MG63 (cell line): ENCODE data around the gene ERF. TPM values are rescaled to one million over a fixed set of nuclear protein-coding genes. Genes with fewer than 3 reads are reported as not detected.

ENCODE experiments used
- DNase-seq: peaks from one replicate; pipeline ENCODE4 v3.0.0-alpha.2; 2020
- H3K27me3 ChIP-seq: fragments of 250-450 bp; sonication (Bioruptor Pico); 2 replicates; pipeline ENCODE4 v1.5.1; 2020; ENCODE audit warnings: mild to moderate bottlenecking, moderate library complexity
- H3K36me3 ChIP-seq: fragments of 250-450 bp; sonication (Bioruptor Pico); 2 replicates; pipeline ENCODE4 v1.5.1; 2020; ENCODE audit warnings: mild to moderate bottlenecking, moderate library complexity
- H3K4me3 ChIP-seq: fragments of 250-450 bp; sonication (Bioruptor Pico); 2 replicates; pipeline ENCODE4 v1.5.1; 2020; ENCODE audit warnings: mild to moderate bottlenecking, moderate library complexity
- H3K9me3 ChIP-seq: fragments of 250-450 bp; sonication (Bioruptor Pico); 2 replicates; pipeline ENCODE4 v1.5.1; 2020; ENCODE audit warnings: mild to moderate bottlenecking, moderate library complexity
- total RNA-seq: library from RNA; depleted of rRNA; stranded (reverse); fragments of >200 nt; shearing (Covaris generic); gene quantifications from 2 replicates; pipeline ENCODE4 v1.2.3, GENCODE V29; 2014; ENCODE audit warnings: low replicate concordance; rRNA removed

The ERF gene
- total RNA-seq: 78.3 and 168 TPM in 2 replicates

DNA sequence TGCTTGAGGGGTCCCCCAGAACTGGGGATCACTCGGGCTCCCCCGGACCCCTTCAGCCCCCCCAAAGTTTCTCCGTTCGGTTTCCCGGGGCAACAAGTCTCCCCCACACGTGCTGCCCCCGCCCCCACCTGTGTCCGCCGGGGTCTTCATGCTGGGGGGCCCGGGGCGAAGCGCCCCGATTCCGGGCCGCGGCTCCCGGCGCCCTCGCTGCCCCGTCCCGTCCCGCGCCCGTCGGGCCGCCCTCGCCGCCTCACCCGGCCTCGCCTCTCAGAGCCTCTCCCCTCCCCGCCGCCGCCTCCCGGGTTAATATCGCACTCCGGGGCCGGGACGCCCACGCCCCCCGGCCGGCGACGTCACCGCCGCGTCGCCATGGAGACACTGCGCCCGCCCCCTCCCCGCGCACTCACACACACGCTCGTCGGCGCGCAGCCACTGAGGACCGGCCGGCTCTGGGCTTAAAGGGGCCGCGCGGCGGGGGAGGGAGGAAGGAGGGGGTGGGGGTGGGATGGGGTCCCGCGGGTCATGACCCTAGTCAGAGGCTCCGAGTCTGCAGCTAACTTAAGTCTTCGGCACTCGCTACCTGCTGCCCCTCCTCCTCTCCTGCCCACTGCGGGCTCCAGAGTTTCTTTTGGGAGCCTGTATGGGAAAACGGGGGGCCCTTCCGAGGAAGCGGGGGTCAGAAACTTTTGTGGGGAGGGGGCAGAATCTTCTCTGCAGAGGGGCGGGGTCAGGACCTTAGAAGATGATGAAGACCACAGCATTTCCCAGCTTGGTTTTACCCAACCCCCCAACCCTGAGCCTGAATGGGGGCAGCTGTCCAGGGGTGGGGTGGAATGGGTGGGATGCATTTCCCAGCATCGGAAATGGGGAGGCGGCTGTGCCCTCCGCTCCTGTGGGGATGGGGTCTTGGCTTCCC lies at the start of gene ERF:
TSS of gene ERF (minus strand) at position 279 of the 916 bp plus-strand sequence. CDS start at position 150, 129 bp downstream.
- peak; percentile 92 for DNase-seq
- H3K9me3 ChIP-seq: no peaks in the 10 kb centered on the region
- H3K36me3 ChIP-seq: peaks cover 34% of the 10 kb centered on the region
- H3K27me3 ChIP-seq: no peaks in the 10 kb centered on the region
- peak within 1 kb of the TSS; percentile 100 for H3K4me3 ChIP-seq

DNA sequence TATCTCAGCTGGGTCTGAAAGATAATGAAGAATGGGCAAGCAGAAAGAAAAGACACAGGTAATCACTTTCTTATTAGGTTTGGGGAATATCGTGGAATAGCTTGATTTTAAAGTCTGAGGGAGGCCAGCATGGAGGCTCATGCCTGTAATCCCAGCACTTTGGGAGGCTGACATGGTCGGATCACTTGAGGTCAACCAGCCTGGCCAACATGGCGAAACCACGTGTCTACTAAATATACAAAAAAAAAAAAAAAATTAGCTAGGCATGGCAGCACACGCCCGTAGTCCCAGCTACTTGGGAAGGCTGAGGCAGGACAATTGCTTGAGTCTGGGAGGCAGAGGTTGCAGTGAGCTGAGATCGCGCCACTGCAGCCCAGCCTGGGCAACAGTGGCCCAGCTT lies 48.9 kb upstream of the ERF start:
- no peak for DNase-seq
- Histone ChIP-seq H3K36me3 (no peaks in the 10 kb centered on the region), H3K27me3 (no peaks in the 10 kb centered on the region), H3K4me3 (no peak overlapping the region), H3K9me3 (no peaks in the 10 kb centered on the region)

DNA sequence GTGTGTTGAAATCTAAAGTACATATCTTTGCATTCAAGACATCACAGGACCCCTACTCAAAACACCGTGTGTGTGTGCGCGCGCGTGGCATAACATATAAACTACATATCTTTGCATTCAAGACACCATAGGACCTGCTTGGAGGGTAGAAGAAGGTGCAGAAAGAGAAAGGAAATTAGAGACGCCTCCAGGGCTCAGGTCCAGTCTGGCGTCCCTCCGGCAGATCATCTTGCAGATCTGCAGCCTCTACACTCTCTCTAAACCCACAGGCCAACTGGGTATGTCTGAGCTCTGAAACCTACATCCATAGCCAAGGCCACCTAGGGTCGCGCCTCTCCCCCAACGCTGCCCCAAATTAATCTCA lies 48.2 kb upstream of the ERF start:
- peak overlapping the region; percentile 64 for H3K4me3 ChIP-seq
- no peaks in the 10 kb centered on the region for H3K27me3 ChIP-seq
- H3K9me3 ChIP-seq: no peaks in the 10 kb centered on the region
- DNase-seq: no peak
- H3K36me3 ChIP-seq: no peaks in the 10 kb centered on the region

DNA sequence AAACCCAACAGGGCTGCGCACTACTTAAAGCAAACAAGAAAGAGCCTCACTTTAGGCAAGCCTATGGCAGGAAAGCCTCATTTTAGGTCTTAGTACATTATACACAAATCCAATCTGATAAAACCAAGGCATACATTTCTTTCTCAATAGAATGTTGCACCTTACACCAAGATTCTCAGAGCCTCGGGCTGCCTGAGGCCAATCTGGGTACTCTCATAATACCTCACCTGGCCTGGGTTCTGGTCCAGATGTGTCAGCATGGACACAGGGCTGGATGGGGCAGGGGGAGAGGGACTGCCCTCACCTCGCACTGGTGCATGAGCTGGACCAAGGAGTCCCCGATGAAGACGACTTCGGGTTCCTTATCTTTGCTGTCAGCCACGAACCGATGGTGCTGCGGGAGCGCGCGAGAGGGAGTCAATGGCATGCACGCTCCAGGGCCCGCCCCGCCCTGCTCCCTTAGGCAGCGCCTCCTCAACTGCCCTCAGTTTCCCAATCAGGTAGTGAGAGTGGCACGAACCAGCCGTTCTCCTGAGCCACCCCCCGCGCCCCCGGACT lies 46.8 kb upstream of the ERF start, which contains the start of gene PRR19:
TSS of gene PRR19 (plus strand) at position 487 of the 558 bp plus-strand sequence. CDS start 7,453 bp downstream, outside the sequence.
- H3K36me3 ChIP-seq: peaks cover 4% of the 10 kb centered on the region
- no peak for DNase-seq
- no peaks in the 10 kb centered on the region for H3K9me3 ChIP-seq
- H3K4me3 ChIP-seq: peak within 1 kb of the TSS; percentile 64
- no peaks in the 10 kb centered on the region for H3K27me3 ChIP-seq

DNA sequence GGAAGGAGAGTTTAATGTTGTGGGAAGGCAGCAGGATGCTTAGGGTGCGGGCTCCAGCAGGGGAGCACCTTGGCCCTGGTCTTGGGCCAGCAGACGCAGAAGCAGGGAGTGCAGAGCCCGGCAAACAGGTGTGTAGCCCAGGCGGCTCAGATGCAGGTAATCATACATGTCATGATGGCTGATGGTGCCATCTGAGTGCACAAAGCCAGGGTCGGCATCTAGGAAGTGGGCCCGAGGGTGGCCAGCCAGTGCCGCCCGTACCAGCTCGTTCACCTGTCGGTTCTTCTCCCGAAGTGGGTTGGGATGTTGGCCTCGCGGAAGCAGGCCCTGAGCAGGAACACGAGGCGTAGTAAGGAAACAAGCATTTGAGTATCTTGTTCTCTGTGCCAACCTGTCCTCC lies 42.1 kb upstream of the ERF start:
- no peaks in the 10 kb centered on the region for H3K9me3 ChIP-seq
- peaks cover 46% of the 10 kb centered on the region for H3K36me3 ChIP-seq
- no peaks in the 10 kb centered on the region for H3K27me3 ChIP-seq
- DNase-seq: no peak
- H3K4me3 ChIP-seq: no peak overlapping the region

DNA sequence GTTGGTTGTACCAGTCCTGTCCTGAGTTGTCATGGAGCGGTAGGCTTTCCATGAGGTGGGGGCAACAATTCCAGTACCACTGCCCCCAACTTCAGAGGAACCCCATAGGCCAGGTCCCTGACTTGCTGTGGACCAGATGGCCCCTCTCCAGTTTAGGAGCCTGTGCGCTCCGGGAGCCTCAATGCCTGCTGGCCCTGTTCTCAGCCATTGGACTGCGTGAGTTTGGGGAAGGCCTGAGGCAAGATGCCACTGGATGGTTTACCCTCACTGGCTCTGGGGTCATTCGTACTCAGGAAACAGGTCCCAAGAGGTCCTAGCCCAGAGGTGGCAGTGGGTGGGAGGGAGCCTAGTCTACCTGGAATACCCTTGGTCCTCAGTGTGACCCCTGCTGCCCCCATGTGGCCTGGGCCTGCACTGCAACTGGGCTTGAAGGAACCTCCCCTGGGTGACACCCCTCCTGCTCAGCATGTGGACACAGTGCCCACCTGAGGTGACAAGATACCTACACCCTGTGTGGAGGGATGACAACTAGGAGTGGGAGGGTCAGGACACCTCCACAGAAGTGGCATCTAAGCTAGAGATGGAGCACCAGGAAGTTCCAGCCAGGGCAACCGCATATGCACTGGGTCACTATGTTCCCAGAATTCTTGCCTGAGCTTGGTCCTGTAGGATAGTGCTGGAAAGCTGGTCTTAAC lies 41.0 kb upstream of the ERF start:
- peak; percentile 71 for DNase-seq
- Histone ChIP-seq H3K9me3 (no peaks in the 10 kb centered on the region), H3K36me3 (peaks cover 57% of the 10 kb centered on the region), H3K27me3 (no peaks in the 10 kb centered on the region), H3K4me3 (no peak overlapping the region)

DNA sequence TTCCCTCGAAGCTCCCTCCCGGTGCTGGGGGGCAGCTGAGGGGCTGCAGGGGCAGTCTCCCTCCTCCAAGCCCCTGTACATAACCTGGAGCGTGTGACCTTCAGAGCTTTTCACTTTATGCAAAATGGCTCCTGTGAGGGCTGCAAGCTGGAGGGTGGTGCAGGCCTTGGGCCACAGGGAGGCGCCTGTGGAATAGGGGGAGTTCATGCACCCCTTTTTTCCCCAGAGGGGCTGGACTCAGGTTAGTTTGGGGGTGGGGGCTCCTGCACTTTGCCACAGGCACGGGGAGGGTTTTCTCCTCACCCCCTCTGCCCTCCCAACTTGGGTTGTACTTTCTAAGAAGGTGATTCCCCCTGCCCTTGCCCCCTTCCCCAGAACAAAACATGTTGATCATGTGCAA lies 40.4 kb upstream of the ERF start:
- no peak for DNase-seq
- Histone ChIP-seq H3K36me3 (peaks cover 63% of the 10 kb centered on the region), H3K4me3 (no peak overlapping the region), H3K27me3 (no peaks in the 10 kb centered on the region), H3K9me3 (no peaks in the 10 kb centered on the region)

DNA sequence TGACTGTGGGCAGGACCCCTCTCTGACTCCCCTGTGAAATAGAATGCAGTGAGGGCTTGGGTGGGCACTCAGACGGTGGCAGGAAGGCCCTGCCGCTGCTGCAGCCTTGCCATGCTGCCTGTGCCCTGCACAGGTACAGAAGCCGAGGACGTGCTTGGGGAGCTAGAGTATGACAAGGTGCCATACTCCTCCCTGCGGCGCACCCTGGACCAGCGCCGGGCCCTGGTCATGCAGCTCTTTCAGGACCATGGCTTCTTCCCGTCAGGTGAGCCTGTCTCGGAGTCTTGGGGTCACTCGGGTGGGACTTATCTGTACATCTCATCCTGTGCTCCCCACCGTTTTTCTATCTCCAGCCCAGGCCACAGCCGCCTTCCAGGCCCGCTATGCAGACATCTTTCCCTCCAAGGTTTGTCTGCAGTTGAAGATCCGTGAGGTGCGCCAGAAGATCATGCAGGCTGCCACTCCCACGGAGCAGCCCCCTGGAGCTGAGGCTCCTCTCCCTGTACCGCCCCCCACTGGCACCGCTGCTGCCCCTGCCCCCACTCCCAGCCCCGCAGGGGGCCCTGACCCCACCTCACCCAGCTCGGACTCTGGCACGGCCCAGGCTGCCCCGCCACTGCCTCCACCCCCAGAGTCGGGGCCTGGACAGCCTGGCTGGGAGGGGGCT lies 39.7 kb upstream of the ERF start:
- no peak for DNase-seq
- no peaks in the 10 kb centered on the region for H3K27me3 ChIP-seq
- no peaks in the 10 kb centered on the region for H3K9me3 ChIP-seq
- H3K36me3 ChIP-seq: peaks cover 71% of the 10 kb centered on the region
- no peak overlapping the region for H3K4me3 ChIP-seq

DNA sequence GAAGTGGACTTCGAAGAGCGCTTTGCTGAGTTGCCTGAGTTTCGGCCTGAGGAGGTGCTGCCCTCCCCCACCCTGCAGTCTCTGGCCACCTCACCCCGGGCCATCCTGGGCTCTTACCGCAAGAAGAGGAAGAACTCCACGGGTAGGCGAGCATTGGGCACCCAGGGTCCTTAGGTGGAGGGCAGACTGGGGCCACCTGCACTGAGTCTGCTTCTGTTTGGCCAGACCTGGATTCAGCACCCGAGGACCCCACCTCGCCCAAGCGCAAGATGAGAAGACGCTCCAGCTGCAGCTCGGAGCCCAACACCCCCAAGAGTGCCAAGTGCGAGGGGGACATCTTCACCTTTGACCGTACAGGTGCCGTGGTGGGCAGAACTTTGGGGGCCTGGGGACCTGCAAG lies 39.0 kb upstream of the ERF start:
- H3K27me3 ChIP-seq: no peaks in the 10 kb centered on the region
- DNase-seq: no peak
- H3K4me3 ChIP-seq: no peak overlapping the region
- no peaks in the 10 kb centered on the region for H3K9me3 ChIP-seq
- peaks cover 77% of the 10 kb centered on the region for H3K36me3 ChIP-seq

DNA sequence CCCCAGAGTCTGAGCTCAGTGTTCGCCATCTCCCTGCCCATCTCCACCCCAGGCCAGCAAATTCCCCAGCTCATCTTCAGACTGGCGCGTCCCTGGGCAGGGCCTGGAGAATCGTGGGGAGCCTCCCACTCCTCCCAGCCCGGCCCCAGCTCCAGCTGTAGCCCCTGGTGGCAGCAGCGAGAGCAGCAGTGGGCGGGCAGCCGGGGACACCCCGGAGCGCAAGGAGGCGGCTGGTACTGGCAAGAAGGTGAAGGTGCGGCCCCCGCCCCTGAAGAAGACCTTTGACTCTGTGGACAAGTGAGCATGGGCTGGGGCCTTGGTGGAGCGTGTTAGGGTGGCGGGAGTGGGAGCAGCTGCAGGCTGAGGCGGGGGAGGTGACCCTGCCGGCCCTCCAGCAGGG lies 38.6 kb upstream of the ERF start:
- H3K4me3 ChIP-seq: no peak overlapping the region
- H3K36me3 ChIP-seq: peaks cover 80% of the 10 kb centered on the region
- no peaks in the 10 kb centered on the region for H3K9me3 ChIP-seq
- DNase-seq: peak; percentile 18
- no peaks in the 10 kb centered on the region for H3K27me3 ChIP-seq

DNA sequence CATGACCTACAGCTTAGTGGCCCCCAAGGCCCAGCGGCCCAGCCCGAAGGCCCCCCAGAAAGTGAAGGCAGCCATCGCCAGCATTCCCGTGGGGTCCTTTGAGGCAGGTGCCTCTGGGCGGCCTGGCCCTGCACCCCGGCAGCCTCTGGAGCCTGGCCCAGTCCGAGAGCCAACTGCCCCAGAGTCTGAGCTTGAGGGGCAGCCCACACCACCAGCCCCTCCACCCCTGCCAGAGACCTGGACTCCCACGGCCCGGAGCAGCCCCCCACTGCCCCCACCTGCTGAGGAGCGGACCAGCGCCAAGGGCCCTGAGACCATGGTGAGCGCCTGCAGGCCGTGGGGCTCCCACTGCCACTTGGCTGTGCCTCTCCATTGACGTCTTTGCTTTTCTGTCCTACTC lies 38.0 kb upstream of the ERF start:
- Histone ChIP-seq H3K4me3 (no peak overlapping the region), H3K36me3 (peaks cover 86% of the 10 kb centered on the region)
- DNase-seq: no peak

DNA sequence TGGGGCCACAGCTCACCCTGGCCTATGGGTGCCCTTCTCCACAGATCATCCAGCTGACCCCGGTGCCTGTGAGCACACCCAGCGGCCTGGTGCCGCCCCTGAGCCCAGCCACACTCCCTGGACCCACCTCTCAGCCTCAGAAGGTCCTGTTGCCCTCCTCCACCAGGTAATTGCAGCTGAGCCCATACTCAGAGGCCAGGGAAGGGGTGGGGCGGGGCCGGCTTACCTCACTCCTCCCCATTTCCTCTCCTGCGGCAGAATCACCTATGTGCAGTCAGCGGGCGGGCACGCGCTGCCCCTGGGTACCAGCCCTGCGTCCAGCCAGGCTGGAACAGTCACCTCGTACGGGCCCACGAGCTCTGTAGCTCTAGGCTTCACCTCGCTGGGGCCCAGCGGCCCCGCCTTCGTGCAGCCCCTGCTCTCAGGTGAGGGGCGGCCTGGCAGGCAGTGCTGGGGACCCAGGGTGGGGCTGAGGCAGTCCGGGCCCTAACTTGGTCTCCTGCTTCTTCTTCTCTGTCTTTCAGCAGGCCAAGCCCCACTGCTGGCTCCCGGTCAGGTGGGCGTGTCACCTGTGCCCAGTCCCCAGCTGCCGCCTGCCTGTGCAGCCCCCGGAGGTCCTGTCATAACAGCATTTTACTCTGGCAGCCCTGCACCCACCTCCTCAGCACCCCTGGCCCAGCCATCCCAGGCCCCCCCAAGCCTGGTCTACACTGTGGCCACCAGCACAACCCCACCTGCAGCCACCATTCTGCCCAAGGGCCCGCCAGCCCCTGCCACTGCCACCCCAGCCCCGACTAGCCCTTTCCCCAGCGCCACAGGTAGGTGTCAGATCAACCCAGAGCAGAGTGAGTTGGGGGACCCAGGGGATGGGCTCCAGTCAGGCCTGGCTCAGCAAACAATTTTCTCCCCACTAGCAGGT lies 37.4 kb upstream of the ERF start:
- no peak for DNase-seq
- Histone ChIP-seq H3K27me3 (no peaks in the 10 kb centered on the region), H3K36me3 (peaks cover 93% of the 10 kb centered on the region), H3K4me3 (no peak overlapping the region), H3K9me3 (no peaks in the 10 kb centered on the region)

More for the DNA sequence above, 38.0 kb upstream of the ERF start:
- H3K9me3 ChIP-seq: no peaks in the 10 kb centered on the region
- no peaks in the 10 kb centered on the region for H3K27me3 ChIP-seq

DNA sequence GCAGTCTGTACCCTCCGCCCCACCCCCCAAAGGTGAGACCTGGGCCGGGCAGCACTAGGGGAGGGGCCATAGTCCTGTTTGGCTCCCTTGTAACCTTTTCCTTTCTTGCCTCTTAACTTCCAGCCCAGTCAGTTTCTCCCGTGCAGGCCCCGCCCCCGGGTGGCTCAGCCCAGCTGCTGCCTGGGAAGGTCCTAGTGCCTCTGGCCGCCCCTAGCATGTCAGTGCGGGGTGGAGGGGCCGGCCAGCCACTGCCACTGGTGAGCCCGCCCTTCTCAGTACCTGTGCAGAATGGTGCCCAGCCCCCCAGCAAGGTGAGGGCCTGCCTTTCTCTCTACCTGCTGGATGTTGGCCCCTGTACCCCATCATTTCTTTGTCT lies 36.5 kb upstream of the ERF start:
- H3K4me3 ChIP-seq: no peak overlapping the region
- no peaks in the 10 kb centered on the region for H3K9me3 ChIP-seq
- no peak for DNase-seq
- peaks cover 93% of the 10 kb centered on the region for H3K36me3 ChIP-seq
- no peaks in the 10 kb centered on the region for H3K27me3 ChIP-seq

DNA sequence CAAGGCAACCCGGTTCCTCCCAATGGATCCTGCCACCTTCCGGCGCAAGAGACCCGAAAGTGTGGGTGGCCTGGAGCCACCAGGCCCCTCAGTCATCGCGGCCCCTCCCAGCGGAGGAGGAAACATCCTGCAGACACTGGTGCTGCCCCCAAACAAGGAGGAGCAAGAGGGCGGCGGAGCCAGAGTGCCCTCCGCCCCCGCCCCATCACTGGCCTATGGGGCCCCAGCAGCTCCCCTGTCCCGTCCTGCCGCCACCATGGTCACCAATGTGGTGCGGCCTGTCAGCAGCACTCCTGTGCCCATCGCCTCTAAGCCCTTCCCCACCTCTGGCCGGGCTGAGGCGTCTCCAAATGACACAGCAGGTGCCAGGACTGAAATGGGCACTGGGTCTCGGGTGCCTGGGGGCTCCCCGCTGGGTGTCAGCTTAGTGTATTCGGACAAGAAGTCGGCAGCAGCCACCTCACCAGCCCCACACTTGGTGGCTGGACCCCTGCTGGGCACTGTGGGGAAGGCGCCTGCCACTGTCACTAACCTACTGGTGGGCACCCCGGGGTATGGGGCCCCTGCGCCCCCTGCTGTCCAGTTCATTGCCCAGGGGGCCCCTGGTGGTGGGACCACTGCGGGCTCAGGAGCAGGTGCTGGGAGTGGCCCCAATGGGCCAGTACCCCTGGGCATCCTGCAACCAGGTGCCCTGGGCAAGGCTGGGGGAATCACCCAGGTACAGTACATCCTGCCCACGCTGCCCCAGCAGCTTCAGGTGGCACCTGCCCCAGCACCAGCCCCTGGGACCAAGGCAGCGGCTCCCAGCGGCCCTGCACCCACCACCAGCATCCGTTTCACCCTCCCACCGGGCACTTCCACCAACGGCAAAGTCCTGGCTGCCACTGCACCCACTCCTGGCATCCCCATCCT lies 35.9 kb upstream of the ERF start:
- peak; percentile 46 for DNase-seq
- H3K36me3 ChIP-seq: peaks cover 92% of the 10 kb centered on the region

DNA sequence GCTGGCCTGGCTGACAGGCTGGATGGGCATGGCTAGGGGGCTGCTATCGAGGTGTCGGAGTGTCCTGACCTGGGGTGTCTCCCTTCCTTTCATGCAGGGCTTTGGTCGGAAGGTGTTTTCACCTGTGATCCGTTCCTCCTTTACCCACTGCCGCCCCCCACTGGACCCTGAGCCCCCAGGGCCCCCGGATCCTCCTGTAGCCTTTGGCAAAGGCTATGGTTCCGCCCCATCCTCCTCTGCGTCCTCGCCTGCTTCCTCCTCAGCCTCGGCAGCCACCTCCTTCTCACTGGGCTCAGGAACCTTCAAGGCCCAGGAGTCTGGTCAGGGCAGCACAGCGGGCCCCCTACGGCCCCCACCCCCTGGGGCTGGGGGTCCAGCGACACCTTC lies 35.2 kb upstream of the ERF start:
- Histone ChIP-seq H3K36me3 (peaks cover 88% of the 10 kb centered on the region), H3K9me3 (no peaks in the 10 kb centered on the region), H3K4me3 (no peak overlapping the region), H3K27me3 (no peaks in the 10 kb centered on the region)
- DNase-seq: no peak

More for the DNA sequence above, 35.9 kb upstream of the ERF start:
- H3K27me3 ChIP-seq: no peaks in the 10 kb centered on the region
- no peak overlapping the region for H3K4me3 ChIP-seq
- no peaks in the 10 kb centered on the region for H3K9me3 ChIP-seq
